Measurements from ENCODE around the gene CCNE1.
A peak's percentile ranks its signal among the peaks of the same experiment; 100 is the strongest.

CCNE1 gene

GRCh38 chr19:29841209-29841558 is 29.4 kb downstream of the CCNE1 start:
- no peaks in the 10 kb centered on the region for H3K27me3 Mint-ChIP-seq
- H3K4me3 Mint-ChIP-seq: no peak overlapping the region
- no peak overlapping the region for H3K27ac Mint-ChIP-seq
- no peaks in the 10 kb centered on the region for H3K9me3 Mint-ChIP-seq (ENCODE audit: low read depth)
- no peaks in the 10 kb centered on the region for H3K36me3 Mint-ChIP-seq
- H3K4me1 Mint-ChIP-seq (ENCODE audit: low read depth): peaks cover 33% of the 10 kb centered on the region

- H3K36me3 Mint-ChIP-seq: no peaks in the 10 kb centered on the region
- no peak overlapping the region for H3K4me3 Mint-ChIP-seq
- no peaks in the 10 kb centered on the region for H3K9me3 Mint-ChIP-seq (ENCODE audit: low read depth)
- peaks cover 27% of the 10 kb centered on the region for H3K4me1 Mint-ChIP-seq (ENCODE audit: low read depth)
- H3K27me3 Mint-ChIP-seq: no peaks in the 10 kb centered on the region
- no peak overlapping the region for H3K27ac Mint-ChIP-seq
These were observed 30.0 kb downstream of the CCNE1 start for GRCh38 chr19:29841559-29842367.

- Mint-ChIP-seq H3K4me1 (ENCODE audit: low read depth) (peaks cover 18% of the 10 kb centered on the region), H3K27ac (no peak overlapping the region), H3K4me3 (no peak overlapping the region)
These were observed 30.8 kb downstream of the CCNE1 start for GRCh38 chr19:29842471-29843179.

GRCh38 chr19:29843180-29844051 is 31.6 kb downstream of the CCNE1 start:
- H3K27ac Mint-ChIP-seq: no peak overlapping the region
- H3K9me3 Mint-ChIP-seq (ENCODE audit: low read depth): no peaks in the 10 kb centered on the region
- H3K4me3 Mint-ChIP-seq: peak overlapping the region; percentile 81
- H3K36me3 Mint-ChIP-seq: no peaks in the 10 kb centered on the region
- H3K4me1 Mint-ChIP-seq (ENCODE audit: low read depth): peaks cover 12% of the 10 kb centered on the region
- no peaks in the 10 kb centered on the region for H3K27me3 Mint-ChIP-seq

More at GRCh38 chr19:29842471-29843179, 30.8 kb downstream of the CCNE1 start:
- Mint-ChIP-seq H3K36me3 (no peaks in the 10 kb centered on the region), H3K27me3 (no peaks in the 10 kb centered on the region), H3K9me3 (ENCODE audit: low read depth) (no peaks in the 10 kb centered on the region)

- H3K27me3 Mint-ChIP-seq: no peaks in the 10 kb centered on the region
- no peaks in the 10 kb centered on the region for H3K9me3 Mint-ChIP-seq (ENCODE audit: low read depth)
- peak overlapping the region; percentile 89 for H3K4me3 Mint-ChIP-seq
- peaks cover 11% of the 10 kb centered on the region for H3K4me1 Mint-ChIP-seq (ENCODE audit: low read depth)
- peak overlapping the region; percentile 93 for H3K27ac Mint-ChIP-seq
- no peaks in the 10 kb centered on the region for H3K36me3 Mint-ChIP-seq
These were observed 33.2 kb downstream of the CCNE1 start for GRCh38 chr19:29844891-29845573.

GRCh38 chr19:29845574-29846176 is 33.9 kb downstream of the CCNE1 start:
- H3K36me3 Mint-ChIP-seq: no peaks in the 10 kb centered on the region
- peak overlapping the region; percentile 93 for H3K27ac Mint-ChIP-seq
- H3K27me3 Mint-ChIP-seq: no peaks in the 10 kb centered on the region
- H3K4me3 Mint-ChIP-seq: peak overlapping the region; percentile 89
- no peaks in the 10 kb centered on the region for H3K9me3 Mint-ChIP-seq (ENCODE audit: low read depth)
- peaks cover 11% of the 10 kb centered on the region for H3K4me1 Mint-ChIP-seq (ENCODE audit: low read depth)

GRCh38 chr19:29849208-29849607 is 37.4 kb downstream of the CCNE1 start:
- no peaks in the 10 kb centered on the region for H3K9me3 Mint-ChIP-seq (ENCODE audit: low read depth)
- no peaks in the 10 kb centered on the region for H3K27me3 Mint-ChIP-seq
- no peak overlapping the region for H3K4me3 Mint-ChIP-seq
- H3K27ac Mint-ChIP-seq: no peak overlapping the region
- no peaks in the 10 kb centered on the region for H3K36me3 Mint-ChIP-seq
- H3K4me1 Mint-ChIP-seq (ENCODE audit: low read depth): peaks cover 11% of the 10 kb centered on the region

GRCh38 chr19:29850482-29850881 is 38.7 kb downstream of the CCNE1 start:
- H3K4me1 Mint-ChIP-seq (ENCODE audit: low read depth): peaks cover 9% of the 10 kb centered on the region
- no peak overlapping the region for H3K4me3 Mint-ChIP-seq
- no peak overlapping the region for H3K27ac Mint-ChIP-seq

GRCh38 chr19:29851769-29852521 is 40.2 kb downstream of the CCNE1 start:
- H3K9me3 Mint-ChIP-seq (ENCODE audit: low read depth): no peaks in the 10 kb centered on the region
- H3K36me3 Mint-ChIP-seq: no peaks in the 10 kb centered on the region
- no peak overlapping the region for H3K4me3 Mint-ChIP-seq
- no peaks in the 10 kb centered on the region for H3K27me3 Mint-ChIP-seq
- H3K4me1 Mint-ChIP-seq (ENCODE audit: low read depth): peaks cover 3% of the 10 kb centered on the region
- no peak overlapping the region for H3K27ac Mint-ChIP-seq

More at GRCh38 chr19:29850482-29850881, 38.7 kb downstream of the CCNE1 start:
- H3K36me3 Mint-ChIP-seq: no peaks in the 10 kb centered on the region
- H3K9me3 Mint-ChIP-seq (ENCODE audit: low read depth): no peaks in the 10 kb centered on the region
- H3K27me3 Mint-ChIP-seq: no peaks in the 10 kb centered on the region

- Mint-ChIP-seq H3K4me1 (ENCODE audit: low read depth) (peaks cover 3% of the 10 kb centered on the region), H3K27ac (no peak overlapping the region), H3K27me3 (no peaks in the 10 kb centered on the region), H3K36me3 (no peaks in the 10 kb centered on the region), H3K4me3 (no peak overlapping the region), H3K9me3 (ENCODE audit: low read depth) (no peaks in the 10 kb centered on the region)
These were observed 42.2 kb downstream of the CCNE1 start for GRCh38 chr19:29854033-29854432.

- Mint-ChIP-seq H3K9me3 (ENCODE audit: low read depth) (no peaks in the 10 kb centered on the region), H3K36me3 (no peaks in the 10 kb centered on the region), H3K4me3 (no peak overlapping the region), H3K27me3 (no peaks in the 10 kb centered on the region), H3K27ac (no peak overlapping the region), H3K4me1 (ENCODE audit: low read depth) (peaks cover 3% of the 10 kb centered on the region)
These were observed 43.3 kb downstream of the CCNE1 start for GRCh38 chr19:29855087-29855486.

- Mint-ChIP-seq H3K27ac (no peak overlapping the region), H3K27me3 (no peaks in the 10 kb centered on the region), H3K9me3 (ENCODE audit: low read depth) (no peaks in the 10 kb centered on the region), H3K4me3 (no peak overlapping the region), H3K4me1 (ENCODE audit: low read depth) (peaks cover 3% of the 10 kb centered on the region), H3K36me3 (no peaks in the 10 kb centered on the region)
These were observed 44.1 kb downstream of the CCNE1 start for GRCh38 chr19:29855741-29856500.

GRCh38 chr19:29858000-29858596 is 46.3 kb downstream of the CCNE1 start:
- H3K4me3 Mint-ChIP-seq: no peak overlapping the region
- H3K27me3 Mint-ChIP-seq: no peaks in the 10 kb centered on the region
- H3K27ac Mint-ChIP-seq: no peak overlapping the region
- no peaks in the 10 kb centered on the region for H3K4me1 Mint-ChIP-seq (ENCODE audit: low read depth)
- no peaks in the 10 kb centered on the region for H3K9me3 Mint-ChIP-seq (ENCODE audit: low read depth)
- no peaks in the 10 kb centered on the region for H3K36me3 Mint-ChIP-seq
